GM12864 (cell line): ENCODE data around the gene OR51E2.
A peak's percentile ranks its signal among the peaks of the same experiment; 100 is the strongest.
"Not testable (repeated sequence)": the region's sequence is repeated elsewhere in the genome, so short reads cannot be mapped to it uniquely, and the experiment has no call there.

Source experiments
- DNase-seq: peaks from one replicate; pipeline ENCODE4 v3.0.0-alpha.2; 2011; ENCODE audit warnings: low read depth
- H3K4me3 ChIP-seq: 2 replicates; pipeline ENCODE4 v1.5.1; 2011; ENCODE audit warnings: mild to moderate bottlenecking, low read depth, low read length, control low read depth
- CTCF ChIP-seq: IDR thresholded peaks from 2 replicates; pipeline ENCODE4 v1.5.1; 2011; ENCODE audit warnings: low read depth, mild to moderate bottlenecking, moderate library complexity, low read length, control low read depth, inconsistent platforms; ENCODE audit errors: missing control alignments

Gene OR51E2

GRCh38 chr11:4697585-4697984 lies at the start of gene OR51E2:
TSS of gene OR51E2 (minus strand) at chr11:4697853. CDS start at chr11:4682711, 15,142 bp downstream.
- no peak for TF ChIP-seq CTCF
- H3K4me3 ChIP-seq: no peak within 1 kb of the TSS
- no peak for DNase-seq

- no peak for DNase-seq
- no peak overlapping the region for H3K4me3 ChIP-seq
- no peak for TF ChIP-seq CTCF
Observed at GRCh38 chr11:4740735-4741134, 43.1 kb upstream of the OR51E2 start.

GRCh38 chr11:4727171-4727570 lies 29.5 kb upstream of the OR51E2 start:
- no peak for TF ChIP-seq CTCF
- no peak for DNase-seq
- H3K4me3 ChIP-seq: no peak overlapping the region

GRCh38 chr11:4722616-4723534 lies 25.2 kb upstream of the OR51E2 start:
- not testable (repeated sequence) for DNase-seq, H3K4me3 ChIP-seq
- TF ChIP-seq CTCF: peak; percentile 33

GRCh38 chr11:4714300-4714699 lies 16.6 kb upstream of the OR51E2 start:
- no peak overlapping the region for H3K4me3 ChIP-seq
- TF ChIP-seq CTCF: no peak
- DNase-seq: no peak

GRCh38 chr11:4713241-4713640 lies 15.6 kb upstream of the OR51E2 start:
- H3K4me3 ChIP-seq: no peak overlapping the region
- no peak for TF ChIP-seq CTCF
- DNase-seq: no peak
